GOT3 (cell line): ENCODE data around the gene SOX3.

Experiments used
- DNase-seq: peaks from one replicate; lab custom pipeline; 2025; ENCODE audit warnings: mixed read lengths; lab: John Stamatoyannopoulos, UW

The SOX3 gene

DNA sequence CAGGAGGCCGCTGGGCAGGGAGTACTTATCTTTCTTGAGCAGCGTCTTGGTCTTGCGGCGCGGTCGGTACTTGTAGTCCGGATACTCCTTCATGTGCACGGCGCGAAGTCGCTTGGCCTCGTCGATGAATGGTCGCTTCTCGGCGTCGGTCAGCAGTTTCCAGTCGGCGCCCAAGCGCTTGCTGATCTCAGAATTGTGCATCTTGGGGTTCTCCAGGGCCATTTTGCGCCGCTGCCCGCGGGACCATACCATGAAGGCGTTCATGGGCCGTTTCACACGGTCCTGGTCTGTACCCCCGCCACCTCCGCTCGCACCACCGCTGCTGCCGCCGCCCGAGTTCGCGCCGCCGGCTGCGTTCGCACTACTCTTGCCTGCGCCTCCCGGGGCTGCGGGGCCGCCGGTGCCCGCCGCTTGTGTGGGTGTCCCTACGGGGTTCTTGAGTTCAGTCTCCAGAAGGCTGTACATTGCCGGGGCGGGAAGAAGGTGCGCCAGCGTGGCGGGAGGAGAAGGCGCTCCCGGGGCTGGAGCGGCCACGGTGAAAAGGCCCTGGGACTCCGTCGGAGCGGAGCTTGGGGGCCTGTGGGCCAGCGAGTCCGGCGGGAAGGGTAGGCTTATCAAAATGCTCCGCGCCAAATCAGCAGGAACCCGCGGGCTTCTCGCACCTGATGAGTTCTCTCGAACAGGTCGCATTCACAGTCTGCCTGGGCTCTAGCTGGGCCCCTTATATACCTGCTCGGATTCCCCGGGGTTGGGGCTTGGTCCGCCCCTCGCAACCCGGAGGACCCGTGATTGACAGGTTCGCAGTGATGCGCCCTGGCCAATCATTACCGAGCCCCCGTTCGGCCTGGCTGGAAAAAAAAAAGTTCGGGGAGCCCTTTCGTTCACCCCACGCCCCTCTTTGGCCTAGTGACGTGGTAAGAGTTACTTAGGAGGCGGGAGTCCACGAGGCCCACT is at the start of gene SOX3:
SOX3 (minus strand) TSS at position 699 of the 954 bp plus-strand sequence; CDS start at position 690, 9 bp downstream.
- no peak for DNase-seq

- no peak for DNase-seq
These were observed 44.1 kb upstream of the SOX3 start for GRCh38 chrX:140548985-140549384.

GRCh38 chrX:140526171-140526570 is 21.3 kb upstream of the SOX3 start:
- DNase-seq, result no peak

DNA sequence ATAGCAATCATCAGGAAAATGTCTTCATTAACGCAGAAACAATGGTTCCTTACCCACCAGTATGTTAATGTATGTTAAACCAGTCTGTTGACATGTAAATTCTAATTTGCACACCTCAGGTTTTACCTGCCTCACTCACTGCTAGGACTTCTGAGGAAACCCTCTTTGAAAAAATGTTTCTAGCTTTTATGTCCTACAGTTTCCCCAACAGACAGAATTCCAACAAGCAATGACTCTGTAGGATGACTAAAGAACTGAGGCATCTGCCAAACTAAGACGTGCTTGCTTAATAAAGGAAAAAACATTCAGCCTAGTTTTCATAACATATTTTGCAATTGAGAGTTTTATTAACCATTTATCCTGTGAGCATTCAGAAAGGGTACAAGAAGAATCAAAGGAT is 20.6 kb upstream of the SOX3 start:
- DNase-seq, result no peak

- DNase-seq, result no peak
These were observed 19.7 kb upstream of the SOX3 start for GRCh38 chrX:140524556-140524955.

DNA sequence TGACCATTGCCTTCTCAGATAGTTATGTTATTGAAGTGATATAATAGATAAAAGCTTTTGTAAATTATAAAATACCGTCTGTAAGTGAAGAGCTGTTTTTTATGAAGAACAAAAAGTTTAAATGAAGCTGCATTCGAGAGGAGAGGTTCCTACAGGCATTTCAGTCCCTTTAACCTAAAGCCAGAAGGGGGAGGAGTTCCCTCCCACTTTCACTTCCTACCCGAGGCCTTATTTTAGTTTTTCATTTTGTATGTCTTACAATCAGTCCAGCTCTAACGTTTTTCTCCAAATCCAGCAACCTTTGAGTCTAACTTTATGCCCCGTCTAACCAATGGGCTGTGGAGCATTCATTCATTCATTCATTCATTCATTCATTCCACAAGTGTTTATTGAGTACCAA is 16.5 kb upstream of the SOX3 start:
- DNase-seq, result no peak

GRCh38 chrX:140514554-140514953 is 9.7 kb upstream of the SOX3 start:
- no peak for DNase-seq

DNA sequence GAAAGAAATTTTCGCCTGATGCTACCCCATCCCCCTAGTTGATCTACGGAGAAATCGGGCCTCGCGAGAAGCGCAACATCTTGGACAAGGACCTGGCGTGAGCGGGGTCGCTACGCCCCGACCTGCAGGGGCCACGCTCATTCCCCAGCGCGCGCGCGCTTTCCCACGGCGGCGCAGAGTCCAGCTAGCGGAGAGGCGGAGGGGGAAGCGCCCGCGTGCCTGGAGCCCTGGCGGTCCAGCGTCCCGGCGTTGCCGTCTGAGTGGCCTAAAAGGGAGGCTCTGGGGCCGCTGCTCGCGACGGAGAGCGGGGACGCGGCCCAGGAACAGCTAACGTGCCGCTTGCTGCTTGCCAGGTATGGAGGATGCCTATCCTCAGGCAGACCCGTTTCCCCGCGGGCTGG is 6.0 kb upstream of the SOX3 start:
- no peak for DNase-seq

DNA sequence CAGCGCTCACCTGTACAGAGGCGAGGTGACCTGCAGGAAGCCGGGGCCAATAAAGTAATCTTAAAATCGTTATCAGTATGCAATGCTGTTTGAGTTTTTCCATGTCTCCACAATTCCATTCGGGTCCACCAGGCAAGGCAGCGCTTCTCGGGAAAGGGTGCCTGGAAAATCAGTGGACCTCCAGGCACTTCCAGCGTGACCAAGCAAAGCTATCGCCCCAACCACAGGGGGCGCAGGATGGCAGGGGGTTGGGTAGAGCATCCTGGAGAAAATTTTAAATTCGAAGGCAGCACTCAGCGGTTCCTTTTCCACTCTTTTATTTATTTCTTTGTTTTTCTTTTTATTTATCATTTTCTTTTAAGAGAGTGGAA is 5.4 kb upstream of the SOX3 start:
- DNase-seq, result no peak

GRCh38 chrX:140509468-140510305 is 4.8 kb upstream of the SOX3 start:
- DNase-seq, result no peak

DNA sequence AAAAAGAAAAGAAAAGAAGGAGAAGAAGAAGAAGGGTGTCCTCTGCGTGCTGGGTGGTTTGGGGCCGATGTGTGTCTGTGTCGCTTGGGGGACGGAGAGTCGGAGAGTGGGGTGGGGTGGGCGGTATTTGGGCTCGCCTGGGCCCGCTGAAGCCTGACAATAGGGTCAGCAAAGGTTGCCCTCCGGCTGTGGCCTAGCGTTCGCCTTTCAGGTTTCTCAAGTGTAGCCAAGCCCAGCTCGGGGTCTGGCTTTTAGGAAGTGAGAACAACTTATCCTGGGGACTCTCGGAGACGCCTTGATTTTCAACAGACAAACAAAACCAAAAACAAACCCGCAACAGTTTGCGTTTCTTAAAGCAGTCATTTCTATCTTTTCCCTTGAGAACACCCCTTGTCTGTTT is 4.1 kb upstream of the SOX3 start:
- DNase-seq, result no peak

GRCh38 chrX:140507982-140508305 is 3.1 kb upstream of the SOX3 start:
- DNase-seq, result no peak

GRCh38 chrX:140507223-140507981 is 2.5 kb upstream of the SOX3 start:
- no peak for DNase-seq

GRCh38 chrX:140505421-140506337 is 810 bp upstream of the SOX3 start:
- no peak for DNase-seq

GRCh38 chrX:140503714-140504351 is 1.0 kb downstream of the SOX3 start:
- DNase-seq, result no peak

- DNase-seq, result no peak
These were observed 1.6 kb downstream of the SOX3 start for GRCh38 chrX:140503238-140503601.

DNA sequence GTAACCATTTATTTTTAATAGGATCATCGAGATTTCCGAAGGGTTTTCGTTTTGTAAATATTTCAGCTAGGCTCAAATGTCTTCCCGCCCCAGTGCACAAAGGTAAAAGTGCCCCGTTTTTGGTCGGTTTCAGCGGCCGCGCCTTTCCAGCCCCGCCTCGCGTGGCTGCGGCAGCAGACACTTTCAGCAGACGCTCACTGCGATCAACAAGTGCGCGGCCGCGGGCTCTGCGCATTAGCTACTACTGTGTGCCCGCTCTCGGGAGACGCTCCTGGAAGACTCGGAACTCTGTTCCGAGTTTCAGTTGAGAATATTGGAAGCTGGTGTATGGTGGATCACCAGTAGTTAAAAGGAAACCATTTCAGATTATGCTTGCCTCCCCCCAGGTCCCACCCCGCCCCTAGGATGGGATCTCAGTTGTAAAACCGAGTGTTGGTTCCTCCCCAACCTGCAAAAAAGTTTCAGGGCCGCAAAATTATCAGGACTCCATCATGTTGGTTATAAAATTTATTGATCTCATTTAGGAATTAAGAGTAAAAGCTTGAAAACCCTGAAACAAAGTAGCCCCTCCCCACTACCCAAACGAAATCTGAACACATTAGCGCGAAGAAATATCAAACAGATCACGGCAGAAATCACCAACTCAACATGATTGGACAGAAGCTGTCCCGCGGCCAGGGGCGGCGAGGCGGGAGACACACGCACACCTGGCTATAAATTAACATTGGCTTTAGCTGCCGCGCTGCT is 2.2 kb downstream of the SOX3 start:
- DNase-seq, result no peak

GRCh38 chrX:140501940-140502468 is 2.9 kb downstream of the SOX3 start:
- no peak for DNase-seq

DNA sequence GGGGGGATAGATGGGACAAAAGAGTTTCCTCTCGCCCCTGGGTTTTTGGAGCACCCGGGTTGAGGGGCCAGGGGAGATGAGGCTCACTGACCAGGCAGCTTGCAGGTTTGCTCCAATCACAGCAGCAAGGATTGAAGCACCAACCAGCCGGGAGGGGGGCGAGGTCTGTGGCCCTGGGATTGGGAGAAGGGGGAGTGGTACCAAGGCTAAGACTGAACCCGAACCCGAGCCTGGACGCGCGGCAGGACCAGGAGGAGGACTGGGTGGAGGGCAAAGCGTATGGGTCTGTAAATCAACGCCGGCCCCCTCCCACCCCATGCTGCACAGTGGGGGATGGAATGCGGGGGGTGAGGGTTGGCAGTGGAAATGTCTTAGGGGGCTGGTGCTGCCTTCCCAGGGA is 3.5 kb downstream of the SOX3 start:
- no peak for DNase-seq

- no peak for DNase-seq
These were observed 4.4 kb downstream of the SOX3 start for GRCh38 chrX:140500441-140500840.
